Measurements from ENCODE around the gene ADAP1.
"Not testable (repeated sequence)": the region's sequence is repeated elsewhere in the genome, so short reads cannot be mapped to it uniquely, and the experiment has no call there.

The ADAP1 gene

GRCh38 chr7:875476-876076 is 78.9 kb downstream of the ADAP1 start:
- DNase-seq, result no peak

- no peak for DNase-seq
These were observed 79.4 kb downstream of the ADAP1 start for GRCh38 chr7:875051-875450.

- no peak for DNase-seq
These were observed 80.3 kb downstream of the ADAP1 start for GRCh38 chr7:874031-874749.

- DNase-seq, result peak; percentile 43
These were observed 81.0 kb downstream of the ADAP1 start for GRCh38 chr7:873367-874002.

- not testable (repeated sequence) for DNase-seq
These were observed 81.8 kb downstream of the ADAP1 start for GRCh38 chr7:872685-873084.

- no peak for DNase-seq
These were observed 82.5 kb downstream of the ADAP1 start for GRCh38 chr7:871900-872537.

- no peak for DNase-seq
These were observed 85.1 kb downstream of the ADAP1 start for GRCh38 chr7:869348-869747.

GRCh38 chr7:868189-868486 is 86.3 kb downstream of the ADAP1 start:
- no peak for DNase-seq

GRCh38 chr7:867406-868188 is 86.9 kb downstream of the ADAP1 start:
- no peak for DNase-seq

- no peak for DNase-seq
These were observed 87.5 kb downstream of the ADAP1 start for GRCh38 chr7:867001-867405.

- DNase-seq, result no peak
These were observed 88.6 kb downstream of the ADAP1 start for GRCh38 chr7:865921-866320.

- no peak for DNase-seq
These were observed 91.4 kb downstream of the ADAP1 start for GRCh38 chr7:863106-863505.

GRCh38 chr7:862157-862556 is 92.3 kb downstream of the ADAP1 start:
- DNase-seq, result no peak

- no peak for DNase-seq
These were observed 93.3 kb downstream of the ADAP1 start for GRCh38 chr7:861222-861621.

- DNase-seq, result no peak
These were observed 94.3 kb downstream of the ADAP1 start for GRCh38 chr7:860149-860548.

- no peak for DNase-seq
These were observed 95.0 kb downstream of the ADAP1 start for GRCh38 chr7:859359-860030.

GRCh38 chr7:857661-858060 is 96.8 kb downstream of the ADAP1 start:
- no peak for DNase-seq

GRCh38 chr7:856444-857095 is 97.9 kb downstream of the ADAP1 start:
- DNase-seq, result no peak

GRCh38 chr7:855686-856369 is 98.7 kb downstream of the ADAP1 start:
- DNase-seq, result no peak

GRCh38 chr7:854118-854775 is 100.2 kb downstream of the ADAP1 start:
- no peak for DNase-seq

Measured in activated T-cell treated with anti-CD3 and anti-CD28 coated beads for 4 hours (primary cell).